H1 (cell line): ENCODE results near the gene FOXI3. TPM values are rescaled to one million over a fixed set of nuclear protein-coding genes. Genes with fewer than 3 reads are reported as not detected.

Experiments
- CTCF ChIA-PET: fragments of 300-600 bp; sonication (Branson Sonifier 250); formaldehyde crosslinking; loops from one replicate; lab custom pipeline; 2021; ENCODE audit not compliant: partially characterized antibody; lab: Charles Lee
- POLR2A ChIA-PET: fragments of 300-600 bp; sonication (Branson Sonifier 250); formaldehyde crosslinking; loops from one replicate; lab custom pipeline; 2021; ENCODE audit warnings: inconsistent platforms; ENCODE audit not compliant: partially characterized antibody; lab: Charles Lee
- DNase-seq, 2 experiments: peaks; one replicate each; pipeline versions ENCODE4 v3.0.0 to v3.0.0-alpha.2; 2010 to 2022; ENCODE audit warnings: low spot score in 2 of 2, low read depth in 1 of 2, mixed read lengths in 1 of 2
- FAIRE-seq: peaks from 2 replicates; lab custom pipeline; 2011; peaks lifted over from hg19 to GRCh38; lab: Jason Lieb, UNC
- H2AFZ ChIP-seq: 2 replicates; pipeline ENCODE4 v1.8.1; 2012; ENCODE audit warnings: low read length, inconsistent platforms
- H2AK5ac ChIP-seq: 2 replicates; pipeline ENCODE4 v1.6.1; 2013; ENCODE audit warnings: low read depth, low read length
- H2BK120ac ChIP-seq: replicated peaks from 2 replicates; pipeline ENCODE3; 2013; ENCODE audit warnings: low read depth, low read length, inconsistent platforms
- H2BK12ac ChIP-seq: 2 replicates; pipeline ENCODE4 v1.6.1; 2013; ENCODE audit warnings: low read depth, low read length
- H2BK15ac ChIP-seq: 2 replicates; pipeline ENCODE4 v1.6.1; 2013; ENCODE audit warnings: low read length
- H2BK20ac ChIP-seq: 2 replicates; pipeline ENCODE4 v1.6.1; 2013; ENCODE audit warnings: low read length
- H2BK5ac ChIP-seq: 2 replicates; pipeline ENCODE4 v1.6.1; 2013; ENCODE audit warnings: low read depth, low read length
- H3K14ac ChIP-seq: 2 replicates; pipeline ENCODE4 v1.6.1; 2013; ENCODE audit warnings: inconsistent platforms; ENCODE audit not compliant: insufficient read length
- H3K18ac ChIP-seq: 2 replicates; pipeline ENCODE4 v1.6.1; 2013; ENCODE audit warnings: low read length; ENCODE audit errors: extremely low read depth
- H3K23ac ChIP-seq: 2 replicates; pipeline ENCODE4 v1.6.1; 2013; ENCODE audit warnings: inconsistent platforms; ENCODE audit not compliant: insufficient read length
- H3K23me2 ChIP-seq: 2 replicates; pipeline ENCODE4 v1.6.1; 2013; ENCODE audit warnings: low read depth, low read length
- H3K27ac ChIP-seq: 2 replicates; pipeline ENCODE4 v1.6.1; 2011; ENCODE audit warnings: low read depth, low read length, inconsistent platforms
- H3K27me3 ChIP-seq, 4 experiments: replicated peaks in 1 of 4; 1 replicate in 1 of 4; 2 replicates in 3 of 4; pipeline versions ENCODE4 v1.6.1 to v1.8.1; 2011 to 2013; ENCODE audit warnings: low read length in 3 of 4, mild to moderate bottlenecking in 3 of 4, inconsistent platforms in 2 of 4, mixed read lengths in 2 of 4, moderate library complexity in 1 of 4; ENCODE audit not compliant: control insufficient read depth in 3 of 4, insufficient read depth in 3 of 4; ENCODE audit errors: extremely low read depth in 1 of 4
- H3K36me3 ChIP-seq, 4 experiments: 2 replicates each; pipeline versions ENCODE4 v1.6.1 to v1.8.1; 2011 to 2013; ENCODE audit warnings: mild to moderate bottlenecking in 4 of 4, low read length in 3 of 4, moderate library complexity in 2 of 4, control low read depth in 1 of 4, inconsistent platforms in 1 of 4; ENCODE audit not compliant: insufficient read depth in 4 of 4, control insufficient read depth in 2 of 4
- H3K4ac ChIP-seq: replicated peaks from 2 replicates; pipeline ENCODE3; 2013; ENCODE audit warnings: low read length, low read depth, mixed read lengths, inconsistent platforms; ENCODE audit not compliant: insufficient read length
- H3K4me1 ChIP-seq, 4 experiments: replicated peaks in 1 of 4; 1 replicate in 1 of 4; 2 replicates in 3 of 4; pipeline versions ENCODE4 v1.6.1 to v1.8.1; 2011 to 2013; ENCODE audit warnings: low read length in 3 of 4, inconsistent platforms in 2 of 4, mixed read lengths in 1 of 4; ENCODE audit not compliant: insufficient read depth in 4 of 4, control insufficient read depth in 3 of 4
- H3K4me2 ChIP-seq, 2 experiments: 2 replicates each; pipeline versions ENCODE4 v1.6.1 to v1.8.1; 2011 to 2013; ENCODE audit warnings: low read depth in 2 of 2, low read length in 2 of 2, control low read depth in 1 of 2, inconsistent platforms in 1 of 2, mild to moderate bottlenecking in 1 of 2; ENCODE audit not compliant: insufficient read depth in 1 of 2
- H3K4me3 ChIP-seq, 4 experiments: fragments of 200-600, 300-600 bp in 1 of 4; sonication (generic), shearing (Covaris generic), sonication (Bioruptor Twin) in 1 of 4; 2 replicates each; pipeline versions ENCODE4 v1.5.1 to v1.8.1; 2011 to 2016; ENCODE audit warnings: low read length in 4 of 4, low read depth in 3 of 4, control low read depth in 2 of 4, inconsistent platforms in 2 of 4, mild to moderate bottlenecking in 2 of 4, mixed read lengths in 1 of 4, moderate library complexity in 1 of 4; ENCODE audit not compliant: insufficient read depth in 2 of 4; ENCODE audit errors: extremely low read depth in 1 of 4
- H3K56ac ChIP-seq: replicated peaks from 2 replicates; pipeline ENCODE3; 2013; ENCODE audit warnings: low read depth, mild to moderate bottlenecking, mixed read lengths, low read length, inconsistent platforms; ENCODE audit not compliant: insufficient read length
- H3K79me1 ChIP-seq: 2 replicates; pipeline ENCODE4 v1.6.1; 2013; ENCODE audit warnings: low read depth, low read length, control low read depth
- H3K79me2 ChIP-seq, 2 experiments: 2 replicates each; pipeline versions ENCODE4 v1.6.1 to v1.8.1; 2012 to 2013; ENCODE audit warnings: low read length in 2 of 2, mild to moderate bottlenecking in 2 of 2, inconsistent platforms in 1 of 2; ENCODE audit not compliant: insufficient read depth in 2 of 2, control insufficient read depth in 1 of 2
- H3K9ac ChIP-seq, 4 experiments: replicated peaks in 1 of 4; 1 replicate in 1 of 4; 2 replicates in 3 of 4; pipeline versions ENCODE4 v1.6.1 to v1.8.1; 2011 to 2013; ENCODE audit warnings: low read depth in 3 of 4, low read length in 3 of 4, control low read depth in 2 of 4, mild to moderate bottlenecking in 2 of 4, moderate library complexity in 2 of 4, inconsistent platforms in 1 of 4; ENCODE audit errors: extremely low read depth in 1 of 4
- H3K9me3 ChIP-seq, 2 experiments: 2 replicates each; pipeline versions ENCODE4 v1.6.1 to v1.8.1; 2012 to 2013; ENCODE audit warnings: mild to moderate bottlenecking in 2 of 2, moderate library complexity in 2 of 2, control low read depth in 1 of 2, inconsistent platforms in 1 of 2, low read depth in 1 of 2, low read length in 1 of 2, mixed read lengths in 1 of 2; ENCODE audit not compliant: insufficient read depth in 2 of 2
- H4K20me1 ChIP-seq, 2 experiments: replicated peaks in 1 of 2; 2 replicates each; pipeline versions ENCODE3 to v1.8.1; 2011 to 2013; ENCODE audit warnings: inconsistent platforms in 2 of 2, low read length in 2 of 2, mild to moderate bottlenecking in 1 of 2; ENCODE audit not compliant: insufficient read depth in 2 of 2, control insufficient read depth in 1 of 2
- H4K5ac ChIP-seq: 2 replicates; pipeline ENCODE4 v1.6.1; 2013; ENCODE audit warnings: low read length, low read depth, mixed read lengths, inconsistent platforms; ENCODE audit not compliant: insufficient read length
- H4K8ac ChIP-seq: 2 replicates; pipeline ENCODE4 v1.8.0; 2013; ENCODE audit warnings: mild to moderate bottlenecking, moderate library complexity, low read length, inconsistent platforms; ENCODE audit not compliant: insufficient read depth; ENCODE audit errors: extremely low read depth
- H4K91ac ChIP-seq: replicated peaks from 2 replicates; pipeline ENCODE3; 2013; ENCODE audit warnings: low read length, mixed read lengths, inconsistent platforms; ENCODE audit not compliant: insufficient read length
- CHD1 ChIP-seq: IDR thresholded peaks from 2 replicates; pipeline ENCODE4 v1.6.1; 2012; ENCODE audit warnings: low read depth, low read length, improper control_type of control experiment
- FOSL1 ChIP-seq: IDR thresholded peaks from 2 replicates; pipeline ENCODE4 v1.6.1; 2011; ENCODE audit warnings: mild to moderate bottlenecking, low read depth, low read length, moderate library complexity; ENCODE audit not compliant: insufficient read depth
- PHF8 ChIP-seq: fragments of 200-600 bp; sonication (generic); conservative IDR thresholded peaks from 2 replicates; pipeline ENCODE4 v1.7.1; 2012; ENCODE audit warnings: low read depth, mild to moderate bottlenecking, inconsistent platforms, low read length, moderate library complexity
- TAF7 ChIP-seq: optimal IDR thresholded peaks from 2 replicates; pipeline ENCODE3; 2011; ENCODE audit warnings: low read depth, mild to moderate bottlenecking, inconsistent platforms, low read length, moderate library complexity, borderline replicate concordance
- TCF12 ChIP-seq: IDR thresholded peaks from 2 replicates; pipeline ENCODE4 v1.6.1; 2011; ENCODE audit warnings: low read depth, mild to moderate bottlenecking, low read length
- TEAD4 ChIP-seq: IDR thresholded peaks from 2 replicates; pipeline ENCODE4 v1.6.1; 2012; ENCODE audit warnings: low read depth, low read length, inconsistent platforms, mixed read lengths
- WGBS, 2 experiments: shearing (Covaris generic) in 1 of 2; methylation state at CpG; one replicate each; pipeline versions ENCODE4 v1.1.6 to v1.1.7; 2013 to 2015; ENCODE audit warnings: low lambda C conversion rate in 2 of 2, mixed read lengths in 2 of 2, inconsistent platforms in 1 of 2, low coverage in 1 of 2, missing lambda C conversion rate in 1 of 2; ENCODE audit not compliant: insufficient replicate concordance in 2 of 2, insufficient coverage in 1 of 2, insufficient read length in 1 of 2; ENCODE audit errors: extremely low coverage in 1 of 2, missing lambda C conversion rate in 1 of 2; 5-methylcytosine and 5-hydroxymethylcytosine counted together
- polyA plus RNA-seq, 7 experiments: library from polyadenylated mRNA; depleted of rRNA in 3 of 7; stranded (reverse) in 5 of 7; unstranded in 2 of 7; fragments of >200 nt in 5 of 7; fragments of 200-250 nt in 2 of 7; gene quantifications; 1 replicate in 5 of 7; 2 replicates in 1 of 7; 4 replicates in 1 of 7; pipeline versions ENCODE4 v1.2.1 to v1.2.3, GENCODE V29; 2011 to 2013; ENCODE audit warnings: missing spikeins in 2 of 7, mixed read lengths in 2 of 7
- total RNA-seq: library from RNA; stranded (reverse); fragmentation: NEBNext Ultra II Directional; extraction: Animal tissue kit (Norgen Biotek cat#: 25700); gene quantifications from 2 replicates; pipeline ENCODE4 v1.2.1, GENCODE V29; 2021

The FOXI3 gene
- total and polyA plus RNA-seq, 2 of the 8 experiments (the other 6 are each of a cell fraction or from before 2014, with no cell fraction given): 6.8 to 15.9 TPM

- Histone ChIP-seq H2BK20ac (peak overlapping the region; percentile 6; the same call in 1 of the 2 replicates), H3K23ac (no peak overlapping the region), H3K27ac (no peak overlapping the region), H3K4me1 (peaks cover 0 to 4% (median 2%) of the 10 kb centered on the region in 4 experiments; a peak in 4 of 7 replicates), H3K79me2 (peaks cover 0 to 36% of the 10 kb centered on the region in 2 experiments; a peak in 3 of 4 replicates), H2BK12ac (no peak overlapping the region), H4K91ac (no peak overlapping the region), H2BK15ac (no peak overlapping the region), H3K36me3 (peaks cover 3 to 36% (median 9%) of the 10 kb centered on the region in 4 experiments; a peak in 5 of 8 replicates), H3K4me2 (peak overlapping the region; percentile 76 to 89), H3K23me2 (peaks cover 15% of the 10 kb centered on the region), H4K8ac (no peak overlapping the region), H3K79me1 (no peaks in the 10 kb centered on the region), H4K5ac (no peak overlapping the region), H4K20me1 (peaks cover 0 to 5% of the 10 kb centered on the region in 2 experiments), H2BK120ac (no peak overlapping the region), H3K18ac (peak overlapping the region; percentile 62), H3K14ac (no peak overlapping the region), H3K4me3 (peak overlapping the region; percentile 65 to 96 (median 77)), H3K27me3 (peaks cover 0 to 21% (median 9%) of the 10 kb centered on the region in 4 experiments; a peak in 6 of 7 replicates), H2AK5ac (no peak overlapping the region), H3K4ac (no peak overlapping the region), H2BK5ac (no peak overlapping the region), H3K56ac (no peak overlapping the region), H3K9ac (peak overlapping the region in 2 of 4 experiments; percentile 2 to 28; a peak in 3 of 7 replicates), H2AFZ (no peak overlapping the region), H3K9me3 (no peaks in the 10 kb centered on the region)
- no peak for TF ChIP-seq CHD1
- TF ChIP-seq PHF8: 0 out of 2 replicates have a peak, but pooled peaks have one; percentile 26
- no peak for TF ChIP-seq FOSL1
- TF ChIP-seq TCF12: no peak
- TF ChIP-seq TAF7: no peak
- TF ChIP-seq TEAD4: no peak
- ChIA-PET POLR2A (interaction anchor here (0.9 to 1.9 kb wide), 6 partner anchors 9 to 43 kb away, joined by 3 to 6 read pairs (median 4); no protein-coding TSS in a partner anchor), CTCF (interaction anchor here (0.9 to 1.7 kb wide), 6 partner anchors 26 to 260 kb away, joined by 3 to 9 read pairs (median 4); no protein-coding TSS in a partner anchor)
- WGBS, 2 experiments: 9% methylated on average over 18 of the region's 18 CpGs; no CpG with 5 or more reads in 1 of the 2 experiments
- no peak for FAIRE-seq
- peak in 1 of 2 experiments; percentile 64 for DNase-seq
These were observed 1.3 kb downstream of the FOXI3 start for GRCh38 chr2:88450925-88451810.
